ENCODE results near the gene DNAH1.

DNAH1 gene

GRCh38 chr3:52393959-52394670, 78.0 kb downstream of the DNAH1 start:
- peaks cover 0 to 9% of the 10 kb centered on the region in 2 donors for H3K36me3 ChIP-seq (ENCODE audit: control insufficient read depth in 2 of 2, insufficient read depth in 2 of 2, low read length in 2 of 2)
- no peak overlapping the region for H3K4me3 ChIP-seq (ENCODE audit: low read length in 2 of 2)
- no peaks in the 10 kb centered on the region for H3K9me3 ChIP-seq (ENCODE audit: control insufficient read depth in 2 of 2, low read length in 2 of 2)
- no peak overlapping the region for H3K9ac ChIP-seq (ENCODE audit: low read length in 2 of 2)
- no peaks in the 10 kb centered on the region for H3K27me3 ChIP-seq (ENCODE audit: control insufficient read depth in 1 of 2, insufficient read depth in 2 of 2, low read length in 2 of 2)
- H3K4me1 ChIP-seq (ENCODE audit: control insufficient read depth, insufficient read depth, low read length), result no peaks in the 10 kb centered on the region
- no peak overlapping the region for H3K27ac ChIP-seq (ENCODE audit: low read length)

GRCh38 chr3:52394751-52395502, 78.8 kb downstream of the DNAH1 start:
- no peaks in the 10 kb centered on the region for H3K9me3 ChIP-seq (ENCODE audit: control insufficient read depth in 2 of 2, low read length in 2 of 2)
- no peak overlapping the region for H3K4me3 ChIP-seq (ENCODE audit: low read length in 2 of 2)
- peaks cover 0 to 9% of the 10 kb centered on the region in 2 donors for H3K36me3 ChIP-seq (ENCODE audit: control insufficient read depth in 2 of 2, insufficient read depth in 2 of 2, low read length in 2 of 2)
- H3K27ac ChIP-seq (ENCODE audit: low read length), result no peak overlapping the region
- no peaks in the 10 kb centered on the region for H3K4me1 ChIP-seq (ENCODE audit: control insufficient read depth, insufficient read depth, low read length)
- H3K27me3 ChIP-seq (ENCODE audit: control insufficient read depth in 1 of 2, insufficient read depth in 2 of 2, low read length in 2 of 2), result no peaks in the 10 kb centered on the region
- H3K9ac ChIP-seq (ENCODE audit: low read length in 2 of 2), result no peak overlapping the region

GRCh38 chr3:52395503-52395865, 79.4 kb downstream of the DNAH1 start:
- H3K9me3 ChIP-seq (ENCODE audit: control insufficient read depth in 2 of 2, low read length in 2 of 2), result no peaks in the 10 kb centered on the region
- no peak overlapping the region for H3K27ac ChIP-seq (ENCODE audit: low read length)
- H3K36me3 ChIP-seq (ENCODE audit: control insufficient read depth in 2 of 2, insufficient read depth in 2 of 2, low read length in 2 of 2), result peaks cover 0 to 9% of the 10 kb centered on the region in 2 donors
- no peak overlapping the region for H3K9ac ChIP-seq (ENCODE audit: low read length in 2 of 2)
- no peaks in the 10 kb centered on the region for H3K27me3 ChIP-seq (ENCODE audit: control insufficient read depth in 1 of 2, insufficient read depth in 2 of 2, low read length in 2 of 2)
- no peaks in the 10 kb centered on the region for H3K4me1 ChIP-seq (ENCODE audit: control insufficient read depth, insufficient read depth, low read length)
- no peak overlapping the region for H3K4me3 ChIP-seq (ENCODE audit: low read length in 2 of 2)

GRCh38 chr3:52396011-52396906, 80.1 kb downstream of the DNAH1 start:
- Histone ChIP-seq H3K27ac (ENCODE audit: low read length) (no peak overlapping the region), H3K9me3 (ENCODE audit: control insufficient read depth in 2 of 2, low read length in 2 of 2) (no peaks in the 10 kb centered on the region), H3K4me1 (ENCODE audit: control insufficient read depth, insufficient read depth, low read length) (no peaks in the 10 kb centered on the region), H3K9ac (ENCODE audit: low read length in 2 of 2) (no peak overlapping the region), H3K4me3 (ENCODE audit: low read length in 2 of 2) (no peak overlapping the region), H3K36me3 (ENCODE audit: control insufficient read depth in 2 of 2, insufficient read depth in 2 of 2, low read length in 2 of 2) (peaks cover 0 to 10% of the 10 kb centered on the region in 2 donors), H3K27me3 (ENCODE audit: control insufficient read depth in 1 of 2, insufficient read depth in 2 of 2, low read length in 2 of 2) (no peaks in the 10 kb centered on the region)

GRCh38 chr3:52396907-52397591, 80.9 kb downstream of the DNAH1 start:
- H3K36me3 ChIP-seq (ENCODE audit: control insufficient read depth in 2 of 2, insufficient read depth in 2 of 2, low read length in 2 of 2), result peaks cover 3 to 14% of the 10 kb centered on the region in 2 donors
- H3K4me3 ChIP-seq (ENCODE audit: low read length in 2 of 2), result no peak overlapping the region
- H3K9me3 ChIP-seq (ENCODE audit: control insufficient read depth in 2 of 2, low read length in 2 of 2), result no peaks in the 10 kb centered on the region
- H3K4me1 ChIP-seq (ENCODE audit: control insufficient read depth, insufficient read depth, low read length), result no peaks in the 10 kb centered on the region
- no peaks in the 10 kb centered on the region for H3K27me3 ChIP-seq (ENCODE audit: control insufficient read depth in 1 of 2, insufficient read depth in 2 of 2, low read length in 2 of 2)
- H3K27ac ChIP-seq (ENCODE audit: low read length), result no peak overlapping the region
- H3K9ac ChIP-seq (ENCODE audit: low read length in 2 of 2), result no peak overlapping the region

GRCh38 chr3:52397676-52398399, 81.7 kb downstream of the DNAH1 start:
- H3K4me1 ChIP-seq (ENCODE audit: control insufficient read depth, insufficient read depth, low read length), result peaks cover under 1% of the 10 kb centered on the region
- H3K36me3 ChIP-seq (ENCODE audit: control insufficient read depth in 2 of 2, insufficient read depth in 2 of 2, low read length in 2 of 2), result peaks cover 11 to 21% of the 10 kb centered on the region in 2 donors
- no peak overlapping the region for H3K4me3 ChIP-seq (ENCODE audit: low read length in 2 of 2)

GRCh38 chr3:52398670-52399081, 82.6 kb downstream of the DNAH1 start:
- Histone ChIP-seq H3K9ac (ENCODE audit: low read length in 2 of 2) (no peak overlapping the region), H3K9me3 (ENCODE audit: control insufficient read depth in 2 of 2, low read length in 2 of 2) (no peaks in the 10 kb centered on the region), H3K36me3 (ENCODE audit: control insufficient read depth in 2 of 2, insufficient read depth in 2 of 2, low read length in 2 of 2) (peaks cover 12 to 27% of the 10 kb centered on the region in 2 donors), H3K27ac (ENCODE audit: low read length) (no peak overlapping the region), H3K27me3 (ENCODE audit: control insufficient read depth in 1 of 2, insufficient read depth in 2 of 2, low read length in 2 of 2) (no peaks in the 10 kb centered on the region), H3K4me1 (ENCODE audit: control insufficient read depth, insufficient read depth, low read length) (peaks cover 3% of the 10 kb centered on the region), H3K4me3 (ENCODE audit: low read length in 2 of 2) (no peak overlapping the region)

More at GRCh38 chr3:52397676-52398399, 81.7 kb downstream of the DNAH1 start:
- H3K9ac ChIP-seq (ENCODE audit: low read length in 2 of 2), result no peak overlapping the region
- H3K27ac ChIP-seq (ENCODE audit: low read length), result no peak overlapping the region
- H3K27me3 ChIP-seq (ENCODE audit: control insufficient read depth in 1 of 2, insufficient read depth in 2 of 2, low read length in 2 of 2), result no peaks in the 10 kb centered on the region
- H3K9me3 ChIP-seq (ENCODE audit: control insufficient read depth in 2 of 2, low read length in 2 of 2), result no peaks in the 10 kb centered on the region

- Histone ChIP-seq H3K27ac (ENCODE audit: low read length) (no peak overlapping the region), H3K4me1 (ENCODE audit: control insufficient read depth, insufficient read depth, low read length) (peaks cover 3% of the 10 kb centered on the region), H3K9me3 (ENCODE audit: control insufficient read depth in 2 of 2, low read length in 2 of 2) (no peaks in the 10 kb centered on the region), H3K4me3 (ENCODE audit: low read length in 2 of 2) (no peak overlapping the region), H3K9ac (ENCODE audit: low read length in 2 of 2) (no peak overlapping the region), H3K27me3 (ENCODE audit: control insufficient read depth in 1 of 2, insufficient read depth in 2 of 2, low read length in 2 of 2) (no peaks in the 10 kb centered on the region), H3K36me3 (ENCODE audit: control insufficient read depth in 2 of 2, insufficient read depth in 2 of 2, low read length in 2 of 2) (peaks cover 15 to 30% of the 10 kb centered on the region in 2 donors)
These were observed 83.0 kb downstream of the DNAH1 start for GRCh38 chr3:52399131-52399530.

- H3K9me3 ChIP-seq (ENCODE audit: control insufficient read depth in 2 of 2, low read length in 2 of 2), result no peaks in the 10 kb centered on the region
- H3K27ac ChIP-seq (ENCODE audit: low read length), result no peak overlapping the region
- peaks cover 3% of the 10 kb centered on the region for H3K4me1 ChIP-seq (ENCODE audit: control insufficient read depth, insufficient read depth, low read length)
- H3K27me3 ChIP-seq (ENCODE audit: control insufficient read depth in 1 of 2, insufficient read depth in 2 of 2, low read length in 2 of 2), result no peaks in the 10 kb centered on the region
- no peak overlapping the region for H3K4me3 ChIP-seq (ENCODE audit: low read length in 2 of 2)
- no peak overlapping the region for H3K9ac ChIP-seq (ENCODE audit: low read length in 2 of 2)
- H3K36me3 ChIP-seq (ENCODE audit: control insufficient read depth in 2 of 2, insufficient read depth in 2 of 2, low read length in 2 of 2), result peaks cover 19 to 35% of the 10 kb centered on the region in 2 donors
These were observed 83.5 kb downstream of the DNAH1 start for GRCh38 chr3:52399593-52399992.
